Stimulated activated naive CD4-positive, alpha-beta T cell (primary cell): ENCODE measurements around the gene NPAS2.

Source experiments
- DNase-seq, 6 experiments: peaks; one replicate each; lab custom pipeline; 2025; lab: John Stamatoyannopoulos, UW

NPAS2 gene

DNA sequence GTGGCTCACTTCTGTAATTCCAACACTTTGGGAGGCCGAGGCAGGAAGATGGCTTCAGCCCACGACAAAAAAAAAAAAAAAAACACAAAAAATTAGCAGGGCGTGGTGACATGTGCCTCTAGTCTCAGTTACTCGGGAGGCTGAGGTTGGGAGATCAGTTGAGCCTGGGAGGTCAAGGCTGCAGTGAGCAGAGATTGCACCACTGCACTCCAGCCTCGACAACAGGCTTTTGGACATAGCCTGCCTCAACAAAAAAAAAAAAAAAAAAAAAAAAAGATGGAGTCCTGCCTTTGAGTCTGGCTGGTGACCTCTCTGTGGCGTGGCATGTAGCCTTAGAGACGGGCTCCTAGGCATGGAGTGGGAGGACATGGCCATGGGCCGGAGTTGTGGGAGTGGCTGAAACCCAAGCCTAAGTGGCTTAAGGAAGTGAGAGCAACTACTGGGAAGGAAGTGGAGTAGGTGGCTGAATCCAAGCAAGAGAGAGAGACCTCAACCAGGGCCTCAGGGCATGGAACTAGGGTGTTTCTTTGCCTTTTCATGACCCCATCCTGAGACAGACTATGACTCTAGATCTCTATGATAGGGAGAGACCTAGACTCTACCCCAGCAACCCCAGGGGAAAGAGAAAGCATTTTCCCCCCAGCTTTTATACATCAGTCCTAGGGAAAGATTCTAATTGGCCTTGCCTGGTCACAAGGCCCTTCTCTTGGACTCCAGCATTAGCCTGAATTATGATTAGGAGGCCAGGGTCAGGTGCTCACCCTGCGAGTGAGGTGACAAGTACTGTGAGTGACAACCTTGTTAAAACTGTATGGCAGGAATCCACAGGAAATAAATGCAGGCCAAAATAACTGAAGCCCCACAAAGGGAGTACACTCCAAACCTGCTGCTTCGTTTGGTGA is 34.2 kb downstream of the NPAS2 start:
- no peak for DNase-seq

DNA sequence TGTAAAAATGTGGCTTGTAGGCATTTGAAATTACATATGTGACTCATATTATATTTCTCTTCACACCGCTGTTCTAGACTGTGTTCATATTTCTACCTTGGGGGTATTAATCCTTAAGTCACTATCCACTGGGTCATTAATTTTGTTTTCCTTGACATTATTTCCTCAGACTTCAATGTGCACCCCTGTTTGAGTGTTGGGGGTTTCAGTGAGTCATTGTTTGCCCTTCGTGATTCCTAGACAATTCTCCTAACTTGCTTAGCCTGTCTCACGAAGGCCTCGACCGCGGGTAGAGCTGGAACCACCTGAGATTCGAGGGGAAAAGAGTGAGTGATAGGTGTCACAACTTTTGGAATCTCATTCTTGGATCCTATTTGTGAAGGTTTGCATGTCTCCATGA is 35.1 kb downstream of the NPAS2 start:
- DNase-seq: no peak

DNA sequence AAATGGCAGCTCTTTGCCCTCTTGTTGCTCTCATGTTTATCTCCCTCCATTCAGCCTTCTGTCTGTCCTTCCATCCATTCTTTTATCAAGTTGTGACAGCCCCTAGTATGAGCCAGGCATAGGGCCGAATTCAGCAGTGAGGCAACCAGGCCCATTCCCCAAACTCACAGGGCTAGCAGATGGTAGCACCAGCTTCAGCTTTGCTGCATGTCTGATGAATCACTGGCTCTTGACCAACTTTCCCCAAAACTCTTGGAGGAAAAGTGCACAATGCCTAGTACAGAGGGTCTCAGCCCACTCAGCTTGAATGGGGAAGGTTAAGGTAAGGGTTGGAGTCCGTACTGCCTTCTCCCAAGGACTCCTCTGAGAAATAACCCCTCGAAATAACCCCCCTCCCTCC is 35.7 kb downstream of the NPAS2 start:
- DNase-seq: no peak

DNA sequence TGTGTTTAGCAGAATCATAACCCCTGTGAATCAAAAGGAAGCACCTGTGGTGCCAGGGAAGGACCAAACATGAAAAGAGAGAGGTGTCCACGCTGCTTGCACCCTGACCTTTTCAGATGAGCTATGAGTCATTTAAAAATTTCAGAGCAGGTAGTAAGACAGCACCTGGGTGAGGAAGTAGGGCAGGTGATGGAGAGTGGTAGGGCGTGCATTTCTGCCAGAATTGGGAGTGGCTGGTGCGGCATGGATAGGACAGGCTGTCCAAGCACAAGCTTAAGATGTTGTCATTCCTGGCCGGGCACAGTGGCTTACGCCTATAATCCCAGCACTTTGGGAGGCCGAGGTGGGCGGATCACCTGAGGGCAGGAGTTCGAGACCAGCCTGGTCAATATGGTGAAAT is 36.8 kb downstream of the NPAS2 start:
- no peak for DNase-seq

DNA sequence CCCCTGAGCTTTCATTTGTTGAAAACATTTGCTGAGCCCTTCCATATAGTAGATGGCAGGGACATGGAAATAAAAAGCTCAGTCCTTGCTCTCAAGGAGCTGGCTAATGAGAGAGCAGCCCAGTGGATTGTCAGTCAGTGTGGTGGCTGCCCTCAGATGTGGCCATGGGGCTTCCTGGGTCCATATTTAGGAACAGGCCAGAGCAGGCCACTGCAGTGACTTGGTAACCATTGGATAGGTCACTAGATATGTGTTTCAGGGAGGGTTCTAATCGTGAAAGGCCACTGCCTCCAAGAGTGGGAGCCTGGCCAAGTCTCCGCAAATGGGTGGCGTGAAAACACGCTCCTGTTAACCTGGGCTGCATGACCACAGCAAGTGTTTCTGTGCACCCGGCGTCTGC is 37.4 kb downstream of the NPAS2 start:
- no peak for DNase-seq

DNA sequence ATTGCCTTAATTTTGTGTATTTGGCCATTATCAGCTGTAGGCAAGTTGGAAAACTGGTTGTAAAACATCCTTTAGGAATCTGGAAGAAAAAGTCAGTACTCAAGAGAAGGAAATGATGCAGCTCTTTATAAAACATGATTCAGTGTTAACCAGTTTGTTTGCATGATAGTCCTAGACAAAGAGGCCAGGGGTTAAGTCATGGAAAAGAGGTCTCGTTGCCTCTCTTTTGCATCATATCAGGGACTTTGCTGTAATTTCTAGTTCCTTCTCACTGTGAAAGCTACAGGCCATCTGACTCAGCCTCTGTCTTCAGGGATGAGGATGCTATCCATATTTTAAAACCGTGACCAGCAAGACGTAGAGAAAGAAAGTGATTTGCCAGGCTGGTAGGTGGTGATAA is 38.0 kb downstream of the NPAS2 start:
- DNase-seq: no peak

DNA sequence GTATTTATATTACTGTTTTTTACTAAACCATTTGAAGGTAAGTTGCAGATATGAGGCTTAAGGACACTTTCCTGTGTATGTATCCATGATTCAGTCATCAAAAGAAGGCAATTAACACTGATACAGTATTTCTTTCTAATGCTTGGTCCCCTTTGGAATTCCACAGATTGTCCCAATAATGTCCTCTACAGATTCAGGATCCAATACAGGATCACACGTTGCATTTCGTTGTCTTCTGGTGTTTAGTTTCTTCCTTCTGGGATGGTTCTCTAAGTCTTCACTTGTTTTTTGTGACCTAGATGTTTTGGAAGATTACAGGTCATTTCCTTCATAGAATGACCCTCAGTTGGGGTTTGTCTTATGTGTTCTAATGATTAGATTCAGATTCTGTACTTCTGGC is 40.0 kb downstream of the NPAS2 start:
- DNase-seq: no peak

DNA sequence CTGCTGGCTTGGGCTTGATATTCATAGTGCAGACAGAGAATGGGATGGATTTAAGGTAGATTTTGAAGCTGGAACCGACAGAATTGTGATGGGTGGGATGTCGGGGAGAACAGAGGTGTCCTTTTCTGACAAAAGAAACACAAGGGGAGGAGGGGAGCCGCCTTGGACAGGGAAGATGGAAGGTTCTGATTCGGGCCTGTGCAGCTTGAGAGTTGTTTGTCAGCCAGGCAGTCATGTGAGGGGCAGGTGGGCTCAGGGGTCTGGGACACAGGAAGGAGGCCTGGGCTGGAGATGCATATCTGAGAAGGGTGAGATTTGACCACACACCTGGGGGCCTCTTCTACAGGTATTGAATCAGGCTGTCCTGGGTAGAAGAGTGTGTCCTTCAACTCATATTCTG is 41.4 kb downstream of the NPAS2 start:
- DNase-seq: no peak

DNA sequence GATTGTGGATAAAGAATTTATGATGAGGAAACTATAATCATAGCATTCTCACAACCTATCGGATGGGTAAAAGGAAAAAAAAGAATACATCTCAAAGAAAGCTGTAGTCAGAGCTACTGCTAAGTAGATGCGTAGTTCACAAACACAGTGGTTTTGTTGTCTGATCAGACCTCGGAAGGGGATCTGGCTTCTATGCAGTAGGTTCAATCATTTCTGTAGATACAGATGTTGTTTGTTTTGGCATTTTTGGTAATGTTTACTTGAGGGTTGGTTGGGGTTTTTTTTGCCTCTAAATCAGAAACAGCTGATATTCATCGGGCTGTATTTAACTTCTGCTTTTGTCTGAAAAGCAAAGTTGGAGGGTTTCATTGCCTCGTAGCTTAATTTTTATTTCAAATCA is 42.1 kb downstream of the NPAS2 start:
- DNase-seq: no peak

DNA sequence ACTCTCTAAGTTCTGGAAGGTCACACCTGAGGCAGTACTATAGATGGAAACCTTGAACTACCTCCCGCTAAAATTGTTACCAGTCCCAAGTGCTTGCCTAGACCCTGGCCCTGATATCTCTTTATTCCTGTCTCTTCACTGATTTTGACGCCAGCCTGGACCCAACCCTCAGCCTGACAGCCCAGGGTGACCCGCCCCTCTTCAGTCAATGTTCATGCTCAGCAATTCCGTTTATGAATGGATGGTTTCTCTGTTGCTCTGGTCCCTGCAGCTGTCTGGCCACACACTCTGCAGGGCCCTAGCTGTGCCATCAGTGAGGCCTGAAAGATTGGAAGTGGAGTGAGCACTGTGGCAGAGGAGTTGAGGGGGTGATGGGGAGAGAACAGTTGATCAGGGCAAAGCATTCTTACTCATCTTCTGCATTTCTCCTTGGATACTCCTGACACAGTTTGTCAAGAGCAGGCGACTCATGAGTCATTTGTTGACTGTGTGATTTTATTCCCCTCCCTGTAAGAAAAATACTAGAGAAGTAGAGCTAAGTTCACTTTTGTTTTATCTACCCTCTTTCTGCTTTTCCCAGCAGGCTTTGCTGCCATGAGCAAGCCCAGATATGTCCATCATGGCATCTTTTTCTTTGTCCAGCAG is 46.0 kb downstream of the NPAS2 start:
- no peak for DNase-seq

DNA sequence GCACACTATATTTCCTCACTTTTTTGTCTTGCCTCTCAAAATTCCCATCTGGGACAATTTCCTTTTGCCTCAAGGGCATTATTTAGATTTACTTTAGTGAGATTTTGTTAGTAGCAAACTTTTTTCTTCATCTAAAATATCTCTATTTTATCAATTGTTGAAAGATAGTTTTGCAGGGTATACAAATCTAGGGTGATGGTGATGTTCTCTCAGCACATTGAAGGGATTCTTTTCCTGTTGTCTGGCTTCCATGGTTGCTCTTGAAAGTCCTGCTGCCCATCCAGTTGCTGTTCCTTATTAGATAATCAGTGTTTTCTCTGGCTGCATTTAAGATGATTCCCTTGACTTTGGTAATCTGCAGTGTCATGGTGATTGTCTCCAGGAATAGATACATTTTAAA is 48.1 kb downstream of the NPAS2 start:
- no peak for DNase-seq

DNA sequence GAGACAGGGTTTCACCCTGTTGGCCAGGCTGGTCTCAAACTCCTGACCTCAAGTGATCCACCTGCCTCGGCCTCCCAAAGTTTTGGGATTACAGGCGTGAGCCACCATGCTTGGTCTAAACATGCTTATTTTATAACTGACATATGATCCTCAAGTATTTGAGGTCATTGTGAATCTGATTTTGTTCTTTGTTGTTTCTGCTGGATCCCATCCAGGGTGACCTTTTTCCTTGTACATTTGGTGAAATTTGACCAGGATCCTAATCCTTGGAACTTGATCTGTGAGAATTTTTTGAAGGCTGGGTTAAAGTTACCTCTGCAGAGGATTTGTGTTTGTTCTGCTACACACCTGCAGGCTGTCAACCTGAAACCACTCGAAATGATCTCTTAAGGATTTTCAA is 49.2 kb downstream of the NPAS2 start:
- no peak for DNase-seq

DNA sequence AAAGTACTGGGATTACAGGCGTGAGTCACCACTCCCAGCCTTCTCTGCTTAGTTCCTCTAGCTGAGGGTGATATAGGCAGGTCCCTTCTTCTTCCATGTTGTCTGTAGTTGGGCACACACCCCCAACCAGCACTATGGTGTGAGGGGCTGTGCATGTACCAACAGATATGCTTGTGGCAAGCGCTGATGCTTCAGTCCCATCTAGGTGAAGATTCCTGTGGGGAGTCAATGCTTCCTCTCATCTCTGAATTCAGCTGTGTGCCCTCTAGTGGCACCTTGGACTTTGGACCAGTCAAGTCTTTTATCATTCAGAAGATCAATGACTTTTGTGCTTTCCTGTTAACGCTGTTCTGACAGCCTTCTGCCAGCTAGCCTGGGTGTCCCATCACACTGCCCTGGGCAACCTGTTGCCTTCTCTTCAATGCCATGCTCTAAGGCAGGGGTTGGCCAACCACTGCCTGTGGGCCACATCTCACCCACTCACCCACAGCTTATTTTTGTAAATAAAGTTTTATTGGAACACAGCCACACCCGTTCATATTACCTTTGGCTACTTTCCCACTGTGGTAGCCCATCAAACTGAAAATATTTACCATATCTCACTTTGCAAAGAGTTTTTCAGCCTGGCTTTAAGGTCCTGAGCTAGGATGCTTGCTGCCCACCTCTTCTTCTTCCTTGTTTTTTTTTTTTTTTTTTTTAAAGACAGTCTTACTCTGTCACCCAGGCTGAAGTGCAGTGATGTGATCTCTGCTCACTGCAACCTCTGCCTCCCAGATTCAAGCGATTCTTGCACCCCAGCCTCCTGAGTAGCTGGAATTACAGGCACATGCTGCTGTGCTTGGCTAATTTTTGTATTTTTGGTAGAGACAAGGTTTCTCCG is 51.0 kb downstream of the NPAS2 start:
- DNase-seq: no peak

DNA sequence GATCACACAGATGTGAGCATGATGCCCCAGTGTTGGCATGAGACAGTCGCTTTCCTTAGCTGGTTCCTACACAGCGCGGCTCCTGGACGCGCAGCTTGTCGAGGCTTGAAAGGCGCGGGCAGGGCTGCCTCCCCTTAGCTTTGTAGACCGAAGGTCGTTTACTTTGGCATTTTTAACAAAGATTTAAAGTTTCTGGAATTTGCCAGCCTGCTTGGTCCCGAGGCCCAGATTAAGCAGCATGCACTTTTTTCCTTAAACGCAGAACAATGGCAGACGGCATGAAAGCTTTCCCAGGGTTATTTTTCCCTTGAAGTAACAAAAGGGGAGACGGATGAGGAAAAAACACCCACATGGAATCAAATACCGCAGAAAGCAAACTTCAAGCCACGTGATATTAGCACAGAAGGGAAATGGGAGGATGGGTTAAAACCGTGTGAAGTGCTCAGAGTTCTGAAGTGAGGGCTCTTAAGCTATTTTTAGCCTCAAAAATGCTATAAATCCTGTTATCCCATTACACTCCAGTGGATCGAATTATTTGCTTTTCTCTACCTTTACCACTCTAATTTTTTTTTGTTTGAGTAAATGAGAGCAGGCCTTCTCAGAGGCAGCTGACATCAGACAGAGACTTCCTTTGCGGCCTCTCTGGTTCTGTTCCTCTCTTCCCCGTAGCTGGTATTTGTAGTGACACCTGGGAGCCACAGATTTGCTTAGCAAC is 55.7 kb downstream of the NPAS2 start:
- DNase-seq: peak in 3 of 6 experiments; percentile 3 to 19 (median 13)

DNA sequence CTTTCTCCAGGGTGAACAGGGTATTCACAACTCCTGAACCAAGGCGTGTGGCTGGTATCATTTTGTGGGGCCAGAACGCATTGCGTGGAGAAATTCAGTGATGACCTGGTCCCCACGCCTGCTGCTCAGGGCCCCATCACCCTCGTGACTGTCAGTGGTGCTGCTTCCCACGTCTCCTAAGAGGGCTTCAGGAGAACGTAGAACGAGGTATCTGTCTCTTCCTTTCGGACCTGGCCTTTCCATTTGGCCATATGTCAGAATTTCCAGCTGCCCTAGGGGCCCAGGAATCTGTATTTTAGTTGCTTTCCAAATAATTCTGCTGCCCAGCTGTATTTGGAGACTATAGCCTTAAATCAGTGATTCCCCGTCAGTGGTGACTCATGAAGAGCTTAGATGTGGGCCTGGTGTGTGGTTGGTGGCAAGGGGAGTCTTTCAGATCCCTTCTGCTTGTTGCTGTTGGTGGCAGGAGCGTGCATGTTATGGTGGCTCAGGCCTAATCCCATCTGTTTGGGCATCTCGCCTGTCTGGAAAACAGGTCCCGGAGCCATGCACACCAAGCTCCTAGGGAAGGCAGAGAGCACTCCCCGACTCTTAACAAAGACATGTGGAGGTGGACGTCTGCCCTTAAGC is 56.4 kb downstream of the NPAS2 start:
- DNase-seq: no peak

DNA sequence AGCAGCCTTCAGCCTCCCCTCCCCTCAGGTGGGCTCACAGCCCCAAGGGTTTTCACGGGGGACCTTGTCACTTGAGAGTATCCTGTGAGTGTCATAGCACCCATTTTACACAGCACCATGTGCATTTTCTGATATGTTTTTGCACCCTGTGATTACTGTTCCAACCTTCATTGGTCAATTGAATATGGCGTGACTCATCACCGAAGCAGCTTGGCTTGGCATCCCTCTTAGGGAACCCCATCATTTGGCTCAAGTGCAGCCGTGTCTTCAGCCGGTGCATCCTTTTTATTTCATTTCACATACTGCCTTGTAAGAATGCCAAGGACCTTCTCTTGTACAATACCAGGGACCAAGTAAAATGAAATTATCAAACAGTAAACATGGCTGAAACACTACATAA is 57.6 kb downstream of the NPAS2 start:
- no peak for DNase-seq

DNA sequence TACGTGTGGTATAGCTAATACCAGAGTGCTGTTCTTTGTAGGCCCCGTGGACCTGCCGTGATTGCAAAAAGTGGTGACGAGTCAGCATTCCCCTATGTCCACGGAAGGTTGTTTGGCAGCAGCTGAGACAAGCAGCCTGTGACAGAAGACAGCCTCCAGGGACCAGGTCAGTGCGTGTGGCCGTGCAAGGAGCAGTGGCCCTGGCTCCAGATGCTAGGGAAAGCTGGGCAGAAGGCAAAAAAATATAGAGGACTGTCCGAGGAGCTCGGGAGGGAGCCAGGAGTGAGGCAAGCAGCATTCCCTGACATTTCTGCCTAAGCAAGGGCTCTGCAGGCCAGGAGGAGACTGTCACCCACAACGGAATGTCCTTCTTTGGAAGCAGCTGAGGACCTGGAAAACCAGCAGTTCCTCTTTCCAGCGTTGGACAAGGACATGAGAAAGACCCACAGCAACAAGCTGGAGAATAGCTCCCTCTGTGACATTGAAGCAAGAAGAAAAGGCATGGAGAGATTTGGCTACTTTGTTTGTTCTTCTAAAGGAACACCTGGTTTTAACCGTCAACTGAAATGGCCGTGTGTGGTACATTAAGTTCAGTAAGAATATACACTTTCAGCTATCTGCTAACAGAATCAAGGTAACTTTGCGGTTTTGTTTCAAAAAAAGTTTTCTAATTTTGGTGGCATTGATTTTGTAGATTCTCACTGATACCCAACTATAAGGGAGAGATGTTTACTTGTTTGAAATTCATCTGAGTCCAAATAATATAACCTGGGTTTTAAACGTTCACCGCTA is 58.3 kb downstream of the NPAS2 start:
- peak in 1 of 6 experiments; percentile 5 for DNase-seq

DNA sequence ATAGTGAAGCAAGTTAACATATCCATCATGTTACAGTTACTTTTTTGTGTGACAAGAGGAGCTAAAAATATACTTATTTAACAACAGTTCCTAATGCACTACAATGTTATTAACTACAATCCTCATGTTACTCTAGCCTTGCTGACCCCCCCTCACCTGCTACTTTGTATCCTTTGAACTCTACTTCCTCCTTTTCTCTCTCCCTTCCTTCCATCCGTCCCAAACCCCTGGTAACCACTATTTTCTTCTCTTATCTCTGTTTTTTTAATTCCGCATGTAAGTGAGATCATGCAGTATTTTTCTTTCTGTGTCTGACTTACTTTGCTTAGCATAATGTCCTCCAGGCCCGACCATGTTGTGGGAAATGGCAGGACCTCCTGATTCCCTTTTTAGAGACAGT is 59.4 kb downstream of the NPAS2 start:
- DNase-seq: no peak

DNA sequence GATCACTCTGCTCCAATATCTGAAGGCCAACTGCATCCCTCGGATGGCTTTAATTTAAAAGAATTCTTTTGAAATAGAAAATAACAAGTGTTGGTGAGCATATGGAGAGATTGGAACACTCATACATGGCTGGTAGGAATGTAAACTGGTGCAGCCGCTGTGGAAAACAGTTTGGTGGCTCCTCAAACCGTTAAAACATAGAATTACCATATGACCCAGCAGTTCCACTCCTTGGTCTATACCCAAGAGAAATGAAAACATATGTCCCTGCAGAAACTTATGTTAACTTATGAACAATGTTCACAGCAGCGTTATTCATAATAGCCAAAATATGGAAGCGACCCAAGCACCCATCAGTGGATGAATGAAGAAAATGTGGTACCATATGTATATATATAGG is 60.1 kb downstream of the NPAS2 start:
- no peak for DNase-seq

DNA sequence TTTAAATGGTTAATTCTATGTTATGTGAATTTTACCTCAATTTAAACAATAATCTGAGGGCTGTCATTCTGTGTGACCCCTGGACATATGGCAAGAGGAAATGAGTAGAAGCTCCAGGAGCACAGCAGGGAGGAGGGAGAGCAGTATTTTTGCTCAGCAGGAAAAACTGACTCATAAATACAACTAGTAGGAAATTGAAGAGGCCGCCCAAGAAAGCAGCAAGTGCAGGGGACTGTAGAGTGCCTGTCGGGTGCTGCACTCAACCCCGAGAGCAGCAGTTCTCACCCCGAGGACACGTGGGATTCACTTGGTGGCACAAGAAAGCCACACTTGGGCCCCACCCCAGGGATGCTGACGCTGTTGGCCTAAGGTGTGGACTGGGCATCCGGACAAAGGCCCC is 60.8 kb downstream of the NPAS2 start:
- DNase-seq: no peak
